Right lobe of liver (tissue), 6 donors: ENCODE measurements around the gene CACNA2D1. TPM values are rescaled to one million over a fixed set of nuclear protein-coding genes. Genes with fewer than 3 reads are reported as not detected.

Experiments
- ATAC-seq, 4 donors: fragments of 200-7000 bp; cut with Tn5 transposase; one replicate each; pipeline ENCODE4 v1.9.1; 2020; ENCODE audit warnings: mild to moderate bottlenecking in 4 of 4, moderate library complexity in 4 of 4
- DNase-seq, 3 donors: peaks; one replicate each; pipeline ENCODE4 v3.0.0-alpha.2; 2020
- H3K27ac ChIP-seq, 3 donors: fragments of 200-600 bp; one replicate each; pipeline ENCODE4 v1.8.0; 2022
- H3K27me3 ChIP-seq, 2 donors: fragments of 200-600 bp; one replicate each; pipeline ENCODE4 v1.8.0; 2022
- H3K36me3 ChIP-seq, 4 donors: fragments of 200-600 bp; sonication (generic) in 1 of 4; one replicate each; pipeline versions ENCODE4 v1.5.1 to v1.8.0; 2017 to 2022; ENCODE audit warnings: control low read depth in 1 of 4
- H3K4me1 ChIP-seq, 4 donors: fragments of 200-600 bp; sonication (generic) in 1 of 4; one replicate each; pipeline versions ENCODE4 v1.5.1 to v1.8.0; 2017 to 2022; ENCODE audit warnings: control low read depth in 1 of 4
- H3K4me3 ChIP-seq, 3 donors: fragments of 200-600 bp; one replicate each; pipeline ENCODE4 v1.8.0; 2022
- H3K9me3 ChIP-seq, 4 donors: fragments of 200-600 bp; sonication (generic) in 1 of 4; one replicate each; pipeline versions ENCODE4 v1.5.1 to v1.8.0; 2017 to 2022; ENCODE audit warnings: control low read depth in 1 of 4
- POLR2A ChIP-seq: fragments of 450-650 bp; IDR thresholded peaks from one replicate; pipeline ENCODE4 v1.6.1; 2017; ENCODE audit warnings: antibody characterized with exemption, mild to moderate bottlenecking
- WGBS: methylation state at CpG from one replicate; pipeline ENCODE4 v1.1.6; 2018; ENCODE audit warnings: low coverage, low lambda C conversion rate; ENCODE audit not compliant: insufficient coverage; ENCODE audit errors: missing lambda C conversion rate; 5-methylcytosine and 5-hydroxymethylcytosine counted together
- intact Hi-C, 2 donors: fragments of 100-400 bp; cut with DNase I; formaldehyde crosslinking; loops; one replicate each; pipeline versions ENCODE4 v1.11.2 to v1.14.1; 2022
- total RNA-seq, 6 experiments: library from RNA; depleted of rRNA in 2 of 6; stranded (reverse); fragments of >200 nt in 2 of 6; fragmentation: NEBNext Ultra II Directional in 3 of 6; extraction: Animal tissue kit (Norgen Biotek cat#: 25700) in 3 of 6; gene quantifications; one replicate each; pipeline versions ENCODE4 v1.1.0 to v1.2.4, GENCODE V29; 2016 to 2023
- TF ChIP-seq, protein P1 (sequence below), 4 donors: fragments of 200-600 bp in 3 of 4; fragments of 450-650 bp in 1 of 4; IDR thresholded peaks; one replicate each; pipeline versions ENCODE4 v1.5.1 to v1.8.0; 2016 to 2022; ENCODE audit warnings: antibody characterized with exemption in 4 of 4, mild to moderate bottlenecking in 2 of 4
- donor health status: DM: no; HTN: yes; CAD: no.
- donor health status: DM: no; HTN: no; CAD: no.
- donor health status: DM: no; HTN: no; CAD: no.
- donor health status: DM: no; HTN: yes; CAD: no.
- donor health status: DM: no; HTN: yes; CAD: no.

The CACNA2D1 gene
- total RNA-seq, 6 experiments from 2014 or later = 1.3 to 6.0 (median 2.2) TPM

GRCh38 chr7:82212466-82212865 is 231.1 kb downstream of the CACNA2D1 start:
- DNase-seq (no peak), ATAC-seq (no peak)
- TF ChIP-seq, protein P1, sequence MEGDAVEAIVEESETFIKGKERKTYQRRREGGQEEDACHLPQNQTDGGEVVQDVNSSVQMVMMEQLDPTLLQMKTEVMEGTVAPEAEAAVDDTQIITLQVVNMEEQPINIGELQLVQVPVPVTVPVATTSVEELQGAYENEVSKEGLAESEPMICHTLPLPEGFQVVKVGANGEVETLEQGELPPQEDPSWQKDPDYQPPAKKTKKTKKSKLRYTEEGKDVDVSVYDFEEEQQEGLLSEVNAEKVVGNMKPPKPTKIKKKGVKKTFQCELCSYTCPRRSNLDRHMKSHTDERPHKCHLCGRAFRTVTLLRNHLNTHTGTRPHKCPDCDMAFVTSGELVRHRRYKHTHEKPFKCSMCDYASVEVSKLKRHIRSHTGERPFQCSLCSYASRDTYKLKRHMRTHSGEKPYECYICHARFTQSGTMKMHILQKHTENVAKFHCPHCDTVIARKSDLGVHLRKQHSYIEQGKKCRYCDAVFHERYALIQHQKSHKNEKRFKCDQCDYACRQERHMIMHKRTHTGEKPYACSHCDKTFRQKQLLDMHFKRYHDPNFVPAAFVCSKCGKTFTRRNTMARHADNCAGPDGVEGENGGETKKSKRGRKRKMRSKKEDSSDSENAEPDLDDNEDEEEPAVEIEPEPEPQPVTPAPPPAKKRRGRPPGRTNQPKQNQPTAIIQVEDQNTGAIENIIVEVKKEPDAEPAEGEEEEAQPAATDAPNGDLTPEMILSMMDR (IDR thresholded peaks at IDR 0.05) = no peak
- TF ChIP-seq POLR2A = no peak
- Histone ChIP-seq H3K4me1 (no peaks in the 10 kb centered on the region), H3K27ac (no peak overlapping the region), H3K9me3 (no peaks in the 10 kb centered on the region), H3K36me3 (no peaks in the 10 kb centered on the region), H3K27me3 (no peaks in the 10 kb centered on the region), H3K4me3 (no peak overlapping the region)
- intact Hi-C loops = no loop called here

- ATAC-seq (no peak), DNase-seq (no peak)
- Histone ChIP-seq H3K4me3 (no peak overlapping the region), H3K27ac (no peak overlapping the region), H3K9me3 (no peaks in the 10 kb centered on the region), H3K4me1 (no peaks in the 10 kb centered on the region), H3K27me3 (no peaks in the 10 kb centered on the region), H3K36me3 (no peaks in the 10 kb centered on the region)
- intact Hi-C loops = no loop called here
- 67% methylated on average over 1 of the region's 1 CpG for WGBS
- TF ChIP-seq, protein P1 (IDR thresholded peaks at IDR 0.05) = no peak
- no peak for TF ChIP-seq POLR2A
Measured at GRCh38 chr7:82211333-82211732, 232.2 kb downstream of the CACNA2D1 start.

DNA sequence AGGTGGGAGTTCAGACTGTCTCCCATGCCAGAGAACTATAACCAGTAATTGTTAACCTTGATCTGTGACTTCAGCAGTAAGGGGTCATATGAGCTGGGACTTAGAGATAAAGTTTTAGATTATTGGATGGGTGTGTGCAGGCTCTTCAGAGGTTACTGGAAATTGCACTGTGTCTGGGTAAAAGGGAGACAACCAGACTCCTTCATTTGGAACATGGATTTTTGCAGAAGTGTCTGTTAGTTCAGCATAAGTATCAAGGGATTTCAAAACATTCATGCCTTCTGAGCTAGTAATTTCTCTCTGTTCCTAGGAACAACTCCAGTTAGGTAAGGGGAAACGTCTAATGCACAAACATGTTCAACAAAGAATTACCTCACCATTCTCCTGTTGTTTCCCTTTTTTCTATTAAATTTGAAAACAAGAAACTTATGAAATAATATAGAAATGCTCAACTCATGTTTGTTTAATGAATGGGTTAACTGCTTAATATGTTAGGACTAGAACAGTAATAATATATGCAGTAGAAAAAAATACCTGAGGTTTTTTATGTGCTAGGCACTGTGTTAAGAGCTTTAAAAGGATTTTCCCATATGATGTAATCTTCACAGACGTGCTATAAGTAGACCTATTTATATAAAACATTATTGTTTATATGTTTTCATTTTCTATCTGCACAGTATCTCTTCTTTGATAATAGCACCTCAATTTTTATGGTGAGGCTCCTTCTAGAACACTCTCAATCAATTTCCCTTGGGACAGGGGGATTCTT is 233.0 kb downstream of the CACNA2D1 start:
- no peak overlapping the region for H3K27ac ChIP-seq
- no peak for DNase-seq
- H3K9me3 ChIP-seq = no peaks in the 10 kb centered on the region
- H3K4me3 ChIP-seq = no peak overlapping the region
- no peaks in the 10 kb centered on the region for H3K4me1 ChIP-seq
- H3K27me3 ChIP-seq = no peaks in the 10 kb centered on the region
- TF ChIP-seq POLR2A = no peak
- TF ChIP-seq, protein P1 (IDR thresholded peaks at IDR 0.05) = no peak
- 25% methylated on average over 2 of the region's 2 CpGs for WGBS
- no peak for ATAC-seq
- H3K36me3 ChIP-seq = no peaks in the 10 kb centered on the region
- intact Hi-C loops = no loop called here

DNA sequence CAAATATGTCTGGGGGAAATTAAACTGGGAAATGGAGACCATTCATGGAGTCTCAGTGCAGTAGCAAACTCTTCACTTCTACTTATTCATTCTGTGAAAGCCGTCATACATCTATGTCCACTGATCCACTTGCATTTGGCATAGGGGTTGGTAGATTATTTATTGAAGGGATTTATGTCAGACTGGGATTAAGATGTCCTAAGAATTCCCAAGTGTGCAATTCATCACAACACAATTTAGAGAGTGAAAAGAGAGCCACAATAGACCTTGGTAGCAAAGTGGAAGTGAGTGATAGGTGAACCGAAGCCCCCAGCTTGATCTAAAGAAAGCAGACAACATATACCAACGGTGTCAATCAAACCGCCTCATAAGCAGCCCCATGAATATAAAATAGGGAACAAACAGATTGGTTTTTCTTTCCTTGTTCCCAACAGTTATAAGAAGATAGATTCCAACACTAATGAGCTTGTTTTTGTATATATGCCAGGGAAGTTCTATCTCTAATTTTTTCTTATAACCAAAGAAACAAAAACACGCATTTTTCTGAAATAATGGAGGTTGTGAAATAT is 234.3 kb downstream of the CACNA2D1 start:
- Histone ChIP-seq H3K27me3 (no peaks in the 10 kb centered on the region), H3K4me1 (no peaks in the 10 kb centered on the region), H3K4me3 (no peak overlapping the region), H3K36me3 (no peaks in the 10 kb centered on the region), H3K27ac (no peak overlapping the region), H3K9me3 (no peaks in the 10 kb centered on the region)
- TF ChIP-seq, protein P1 (IDR thresholded peaks at IDR 0.05) = no peak
- no peak for TF ChIP-seq POLR2A
- ATAC-seq = no peak
- DNase-seq = no peak
- 48% methylated on average over 5 of the region's 5 CpGs for WGBS
- intact Hi-C loops = no loop called here
